ENCODE data around the gene DEPP1. TPM values are rescaled to one million over a fixed set of nuclear protein-coding genes. Genes with fewer than 3 reads are reported as not detected.
A peak's percentile ranks its signal among the peaks of the same experiment; 100 is the strongest.

Gene DEPP1
- total and polyA plus RNA-seq, 10 of the 15 experiments (the other 5 are each of a cell fraction or from before 2014, with no cell fraction given): 1.7 to 12.1 (median 7.3) TPM

DNA sequence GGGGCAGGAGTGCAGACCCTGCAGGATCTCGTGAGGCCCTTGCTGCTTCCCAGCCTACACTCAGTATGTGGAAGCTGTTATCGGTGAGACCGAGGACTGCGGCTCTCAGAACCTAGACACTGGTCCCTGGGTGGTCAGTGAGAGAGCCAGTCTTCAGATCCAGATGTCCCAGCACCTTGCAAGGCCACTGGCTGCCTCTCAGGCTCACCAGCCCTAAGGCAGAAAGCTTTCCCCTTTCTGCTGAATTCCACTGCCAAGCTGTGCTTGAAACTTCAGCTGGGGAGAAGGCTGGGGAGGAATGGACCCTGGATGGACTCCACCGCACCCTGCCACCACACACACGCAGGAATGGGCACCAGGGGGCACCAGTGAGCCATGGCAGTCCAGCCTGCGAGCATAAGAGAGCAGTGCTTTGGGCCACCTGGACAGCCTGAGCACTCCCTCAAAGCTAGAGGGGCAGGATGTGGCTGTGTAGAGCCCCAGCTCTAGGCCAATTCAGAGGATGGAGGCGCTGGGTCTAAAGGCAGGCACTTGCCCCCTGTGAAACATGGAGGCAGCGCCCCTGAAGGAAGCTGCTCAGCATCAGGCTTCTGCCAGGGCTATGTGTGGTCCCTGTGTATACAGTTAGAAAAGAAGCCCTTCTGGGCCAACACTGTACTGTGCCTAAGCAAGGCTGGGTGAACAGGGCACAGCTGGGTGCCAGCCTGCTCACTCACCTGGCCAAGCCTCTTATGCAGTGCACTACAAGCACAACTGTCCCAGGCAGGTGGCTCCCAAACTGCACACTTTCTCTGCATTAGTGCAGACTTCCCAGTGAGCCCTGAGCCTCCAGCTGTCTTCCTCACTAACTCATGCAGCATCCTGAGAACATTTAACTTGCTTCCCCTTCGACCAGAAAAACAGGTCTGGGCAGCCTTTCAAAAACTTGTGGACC is 45.8 kb downstream of the DEPP1 start (continued):
- TF ChIP-seq, protein P1, sequence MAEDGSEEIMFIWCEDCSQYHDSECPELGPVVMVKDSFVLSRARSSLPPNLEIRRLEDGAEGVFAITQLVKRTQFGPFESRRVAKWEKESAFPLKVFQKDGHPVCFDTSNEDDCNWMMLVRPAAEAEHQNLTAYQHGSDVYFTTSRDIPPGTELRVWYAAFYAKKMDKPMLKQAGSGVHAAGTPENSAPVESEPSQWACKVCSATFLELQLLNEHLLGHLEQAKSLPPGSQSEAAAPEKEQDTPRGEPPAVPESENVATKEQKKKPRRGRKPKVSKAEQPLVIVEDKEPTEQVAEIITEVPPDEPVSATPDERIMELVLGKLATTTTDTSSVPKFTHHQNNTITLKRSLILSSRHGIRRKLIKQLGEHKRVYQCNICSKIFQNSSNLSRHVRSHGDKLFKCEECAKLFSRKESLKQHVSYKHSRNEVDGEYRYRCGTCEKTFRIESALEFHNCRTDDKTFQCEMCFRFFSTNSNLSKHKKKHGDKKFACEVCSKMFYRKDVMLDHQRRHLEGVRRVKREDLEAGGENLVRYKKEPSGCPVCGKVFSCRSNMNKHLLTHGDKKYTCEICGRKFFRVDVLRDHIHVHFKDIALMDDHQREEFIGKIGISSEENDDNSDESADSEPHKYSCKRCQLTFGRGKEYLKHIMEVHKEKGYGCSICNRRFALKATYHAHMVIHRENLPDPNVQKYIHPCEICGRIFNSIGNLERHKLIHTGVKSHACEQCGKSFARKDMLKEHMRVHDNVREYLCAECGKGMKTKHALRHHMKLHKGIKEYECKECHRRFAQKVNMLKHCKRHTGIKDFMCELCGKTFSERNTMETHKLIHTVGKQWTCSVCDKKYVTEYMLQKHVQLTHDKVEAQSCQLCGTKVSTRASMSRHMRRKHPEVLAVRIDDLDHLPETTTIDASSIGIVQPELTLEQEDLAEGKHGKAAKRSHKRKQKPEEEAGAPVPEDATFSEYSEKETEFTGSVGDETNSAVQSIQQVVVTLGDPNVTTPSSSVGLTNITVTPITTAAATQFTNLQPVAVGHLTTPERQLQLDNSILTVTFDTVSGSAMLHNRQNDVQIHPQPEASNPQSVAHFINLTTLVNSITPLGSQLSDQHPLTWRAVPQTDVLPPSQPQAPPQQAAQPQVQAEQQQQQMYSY (CRISPR knock-in tag; IDR thresholded peaks at IDR 0.05): no peak
- TF ChIP-seq SUZ12 (IDR thresholded peaks at IDR 0.05; ENCODE audit: unreplicated experiment) (no peak), KLF5 (IDR thresholded peaks at IDR 0.05; ENCODE audit: partially characterized antibody) (no peak), KAT2A (conservative IDR thresholded peaks at IDR 0.05; ENCODE audit: control insufficient read depth, low read depth, low read length) (no peak), NRF1 (conservative IDR thresholded peaks at IDR 0.05; ENCODE audit: low read depth, low read length) (no peak), ZBTB33 (IDR thresholded peaks at IDR 0.05) (no peak), CREM (IDR thresholded peaks at IDR 0.05; ENCODE audit: low read depth) (peak; percentile 42; the same call in 1 of the 2 replicates), IRF3 (IDR thresholded peaks at IDR 0.05) (peak; percentile 9; the same call in 1 of the 2 replicates), TCF3 (IDR thresholded peaks at IDR 0.05; ENCODE audit: borderline replicate concordance, insufficient read depth, low read depth, low read length) (peak; percentile 84), ZZZ3 (IDR thresholded peaks at IDR 0.05; ENCODE audit: control insufficient read depth, insufficient read length, low read depth) (no peak), BCL3 (IDR thresholded peaks at IDR 0.05; ENCODE audit: borderline replicate concordance, insufficient read depth, low read depth, low read length, poor library complexity, severe bottlenecking) (no peak), SMARCA5 (IDR thresholded peaks at IDR 0.05) (peak; percentile 70; the same call in 1 of the 2 replicates)
- TF ChIP-seq, protein P2, sequence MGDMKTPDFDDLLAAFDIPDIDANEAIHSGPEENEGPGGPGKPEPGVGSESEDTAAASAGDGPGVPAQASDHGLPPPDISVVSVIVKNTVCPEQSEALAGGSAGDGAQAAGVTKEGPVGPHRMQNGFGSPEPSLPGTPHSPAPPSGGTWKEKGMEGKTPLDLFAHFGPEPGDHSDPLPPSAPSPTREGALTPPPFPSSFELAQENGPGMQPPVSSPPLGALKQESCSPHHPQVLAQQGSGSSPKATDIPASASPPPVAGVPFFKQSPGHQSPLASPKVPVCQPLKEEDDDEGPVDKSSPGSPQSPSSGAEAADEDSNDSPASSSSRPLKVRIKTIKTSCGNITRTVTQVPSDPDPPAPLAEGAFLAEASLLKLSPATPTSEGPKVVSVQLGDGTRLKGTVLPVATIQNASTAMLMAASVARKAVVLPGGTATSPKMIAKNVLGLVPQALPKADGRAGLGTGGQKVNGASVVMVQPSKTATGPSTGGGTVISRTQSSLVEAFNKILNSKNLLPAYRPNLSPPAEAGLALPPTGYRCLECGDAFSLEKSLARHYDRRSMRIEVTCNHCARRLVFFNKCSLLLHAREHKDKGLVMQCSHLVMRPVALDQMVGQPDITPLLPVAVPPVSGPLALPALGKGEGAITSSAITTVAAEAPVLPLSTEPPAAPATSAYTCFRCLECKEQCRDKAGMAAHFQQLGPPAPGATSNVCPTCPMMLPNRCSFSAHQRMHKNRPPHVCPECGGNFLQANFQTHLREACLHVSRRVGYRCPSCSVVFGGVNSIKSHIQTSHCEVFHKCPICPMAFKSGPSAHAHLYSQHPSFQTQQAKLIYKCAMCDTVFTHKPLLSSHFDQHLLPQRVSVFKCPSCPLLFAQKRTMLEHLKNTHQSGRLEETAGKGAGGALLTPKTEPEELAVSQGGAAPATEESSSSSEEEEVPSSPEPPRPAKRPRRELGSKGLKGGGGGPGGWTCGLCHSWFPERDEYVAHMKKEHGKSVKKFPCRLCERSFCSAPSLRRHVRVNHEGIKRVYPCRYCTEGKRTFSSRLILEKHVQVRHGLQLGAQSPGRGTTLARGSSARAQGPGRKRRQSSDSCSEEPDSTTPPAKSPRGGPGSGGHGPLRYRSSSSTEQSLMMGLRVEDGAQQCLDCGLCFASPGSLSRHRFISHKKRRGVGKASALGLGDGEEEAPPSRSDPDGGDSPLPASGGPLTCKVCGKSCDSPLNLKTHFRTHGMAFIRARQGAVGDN (IDR thresholded peaks at IDR 0.05): no peak
- TF ChIP-seq, protein P3, sequence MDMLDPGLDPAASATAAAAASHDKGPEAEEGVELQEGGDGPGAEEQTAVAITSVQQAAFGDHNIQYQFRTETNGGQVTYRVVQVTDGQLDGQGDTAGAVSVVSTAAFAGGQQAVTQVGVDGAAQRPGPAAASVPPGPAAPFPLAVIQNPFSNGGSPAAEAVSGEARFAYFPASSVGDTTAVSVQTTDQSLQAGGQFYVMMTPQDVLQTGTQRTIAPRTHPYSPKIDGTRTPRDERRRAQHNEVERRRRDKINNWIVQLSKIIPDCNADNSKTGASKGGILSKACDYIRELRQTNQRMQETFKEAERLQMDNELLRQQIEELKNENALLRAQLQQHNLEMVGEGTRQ (IDR thresholded peaks at IDR 0.05; ENCODE audit: borderline replicate concordance, low read depth, low read length): no peak
